ENCODE data around the gene TCFL5. TPM values are rescaled to one million over a fixed set of nuclear protein-coding genes. Genes with fewer than 3 reads are reported as not detected.

Gene TCFL5
- polyA plus RNA-seq, 3 donors, result 0.38 to 3.5 (median 0.89) TPM

GRCh38 chr20:62894261-62894660, 32.6 kb upstream of the TCFL5 start:
- Histone ChIP-seq H3K27ac (ENCODE audit: low read depth in 1 of 2, low read length in 2 of 2) (no peak overlapping the region), H4K20me1 (ENCODE audit: insufficient read depth, low read length) (peaks cover 30% of the 10 kb centered on the region), H3K4me2 (replicated peaks; ENCODE audit: extremely low read depth, low read length, poor library complexity, severe bottlenecking) (no peak overlapping the region), H3K4me3 (replicated peaks in 1 of 3; ENCODE audit: low read depth in 2 of 3, low read length in 3 of 3) (no peak overlapping the region), H3K27me3 (ENCODE audit: control insufficient read depth in 2 of 2, insufficient read depth in 2 of 2, low read length in 2 of 2) (no peaks in the 10 kb centered on the region), H3K9ac (ENCODE audit: insufficient read depth, low read length, poor library complexity, severe bottlenecking) (no peak overlapping the region), H2AFZ (ENCODE audit: insufficient read depth, low read depth, low read length, poor library complexity, severe bottlenecking) (no peak overlapping the region), H3K79me2 (ENCODE audit: insufficient read depth, low read length) (no peaks in the 10 kb centered on the region), H3K9me3 (replicated peaks in 1 of 2; ENCODE audit: control insufficient read depth in 1 of 2, insufficient read depth in 1 of 2, low read length in 2 of 2) (no peaks in the 10 kb centered on the region), H3K36me3 (replicated peaks in 1 of 2; ENCODE audit: control insufficient read depth in 1 of 2, insufficient read depth in 2 of 2, low read length in 2 of 2) (peaks cover 81 to 85% of the 10 kb centered on the region in 2 donors), H3K4me1 (ENCODE audit: control insufficient read depth in 1 of 2, insufficient read depth in 2 of 2, low read length in 2 of 2) (no peaks in the 10 kb centered on the region)
- TF ChIP-seq CTCF (IDR thresholded peaks at IDR 0.05), result no peak
- 98% methylated on average over 6 of the region's 14 CpGs for WGBS (ENCODE audit: insufficient coverage)
- peaks cover 0 to 4% (median 0%) of the 10 kb centered on the region in 3 donors for H3K27me3 Mint-ChIP-seq (ENCODE audit: low read depth in 3 of 3)
- intact Hi-C loops (cut with micrococcal nuclease), result no loop called here
- H3K9me3 Mint-ChIP-seq, result no peaks in the 10 kb centered on the region
- H3K4me1 Mint-ChIP-seq, result no peaks in the 10 kb centered on the region
- no peak overlapping the region for H3K4me3 Mint-ChIP-seq
- DNase-seq, result no peak
- no peak overlapping the region for H3K27ac Mint-ChIP-seq
- H3K36me3 Mint-ChIP-seq, result peaks cover 76 to 80% of the 10 kb centered on the region in 2 donors

- no peak overlapping the region for H3K27ac ChIP-seq (ENCODE audit: low read depth in 1 of 2, low read length in 2 of 2)
- Mint-ChIP-seq H3K9me3 (no peaks in the 10 kb centered on the region), H3K27ac (no peak overlapping the region), H3K4me1 (no peaks in the 10 kb centered on the region), H3K36me3 (peaks cover 80 to 85% of the 10 kb centered on the region in 2 donors), H3K4me3 (no peak overlapping the region), H3K27me3 (ENCODE audit: low read depth in 3 of 3) (peaks cover 0 to 4% (median 0%) of the 10 kb centered on the region in 3 donors)
- intact Hi-C loops (cut with micrococcal nuclease), result no loop called here
- no peak for TF ChIP-seq CTCF (IDR thresholded peaks at IDR 0.05)
- no peaks in the 10 kb centered on the region for H3K27me3 ChIP-seq (ENCODE audit: control insufficient read depth in 2 of 2, insufficient read depth in 2 of 2, low read length in 2 of 2)
- DNase-seq, result no peak
- H3K9me3 ChIP-seq (replicated peaks in 1 of 2; ENCODE audit: control insufficient read depth in 1 of 2, insufficient read depth in 1 of 2, low read length in 2 of 2), result no peaks in the 10 kb centered on the region
- no peak overlapping the region for H3K9ac ChIP-seq (ENCODE audit: insufficient read depth, low read length, poor library complexity, severe bottlenecking)
- no peaks in the 10 kb centered on the region for H3K4me1 ChIP-seq (ENCODE audit: control insufficient read depth in 1 of 2, insufficient read depth in 2 of 2, low read length in 2 of 2)
- peaks cover 87 to 91% of the 10 kb centered on the region in 2 donors for H3K36me3 ChIP-seq (replicated peaks in 1 of 2; ENCODE audit: control insufficient read depth in 1 of 2, insufficient read depth in 2 of 2, low read length in 2 of 2)
- H4K20me1 ChIP-seq (ENCODE audit: insufficient read depth, low read length), result peaks cover 30% of the 10 kb centered on the region
- WGBS (ENCODE audit: insufficient coverage), result 99% methylated on average over 14 of the region's 14 CpGs
- no peak overlapping the region for H3K4me3 ChIP-seq (replicated peaks in 1 of 3; ENCODE audit: low read depth in 2 of 3, low read length in 3 of 3)
- no peaks in the 10 kb centered on the region for H3K79me2 ChIP-seq (ENCODE audit: insufficient read depth, low read length)
- no peak overlapping the region for H2AFZ ChIP-seq (ENCODE audit: insufficient read depth, low read depth, low read length, poor library complexity, severe bottlenecking)
- H3K4me2 ChIP-seq (replicated peaks; ENCODE audit: extremely low read depth, low read length, poor library complexity, severe bottlenecking), result no peak overlapping the region
Observed at GRCh38 chr20:62893700-62894099, 32.1 kb upstream of the TCFL5 start.

Data from CD14-positive monocyte (primary cell).